Germinal center (tissue), 1 donor: Measurements from ENCODE around the gene TXLNA.
A peak's percentile ranks its signal among the peaks of the same experiment; 100 is the strongest.
"Not testable (repeated sequence)": the region's sequence is repeated elsewhere in the genome, so short reads cannot be mapped to it uniquely, and the experiment has no call there.

Experiments used
- DNase-seq: peaks from one replicate; pipeline ENCODE4 v3.0.0; 2012; ENCODE audit warnings: mixed read lengths, low spot score

Gene TXLNA

DNA sequence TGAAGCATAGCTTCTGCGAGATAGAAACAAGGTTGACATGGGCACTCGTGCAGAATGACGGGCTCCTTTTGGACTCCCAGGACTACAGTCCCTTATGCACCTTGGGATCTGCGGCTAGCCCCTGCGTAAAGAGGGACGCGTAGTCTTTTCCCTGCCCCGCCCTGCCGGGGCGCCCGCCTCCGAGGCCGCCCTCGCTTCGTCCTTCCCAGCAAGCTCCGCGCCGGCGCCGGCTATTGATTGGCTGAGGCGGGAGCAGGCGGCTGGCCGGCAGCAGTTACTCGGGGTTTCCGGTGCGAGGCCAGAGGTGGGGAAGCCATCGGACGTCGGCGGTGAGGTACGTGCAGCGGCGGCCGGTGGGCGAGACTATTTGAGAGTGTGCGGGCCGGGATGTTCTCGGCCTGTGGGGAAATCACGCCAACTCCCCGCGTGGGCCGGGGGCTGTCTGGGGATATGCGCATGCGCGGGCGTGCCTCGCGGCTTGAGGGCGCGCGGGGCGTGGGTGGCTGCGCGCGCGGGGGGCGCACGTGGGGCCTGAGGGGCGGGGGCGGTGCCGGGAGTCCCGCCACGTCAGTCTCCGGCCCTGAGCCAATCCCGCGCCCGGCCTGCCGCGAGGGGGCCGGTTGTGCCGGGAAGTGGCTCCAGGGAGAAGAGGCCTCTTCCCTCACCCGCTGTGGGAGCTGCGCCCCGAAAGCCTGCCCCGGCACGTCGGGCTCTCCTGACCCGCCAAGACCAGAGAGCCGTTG lies at the start of gene TXLNA:
Gene TXLNA (plus strand): TSS at position 233 of the 743 bp plus-strand sequence. CDS start 671 bp downstream, outside the sequence.
- DNase-seq, result peak; percentile 97

- DNase-seq, result not testable (repeated sequence)
These were observed 45.6 kb upstream of the TXLNA start for GRCh38 chr1:32133950-32134280.

DNA sequence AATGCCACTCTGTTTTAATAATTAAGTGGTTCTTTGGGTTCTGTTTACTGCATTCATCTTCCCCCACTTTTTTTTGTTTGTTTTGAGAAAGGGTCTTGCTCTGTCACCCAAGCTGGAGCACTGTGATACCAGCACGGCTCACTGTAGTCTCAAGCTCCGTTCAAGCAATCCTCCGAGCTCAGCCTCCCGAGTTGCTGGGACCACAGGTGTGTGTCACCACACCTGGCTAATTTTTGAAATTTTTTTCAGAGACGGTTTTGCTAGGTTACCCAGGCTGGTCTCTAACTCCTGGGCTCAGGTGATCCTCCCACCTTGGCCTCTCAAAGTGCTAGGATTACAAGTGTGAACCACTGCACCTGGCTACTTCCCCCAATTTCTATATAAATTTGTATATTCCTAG lies 42.4 kb upstream of the TXLNA start:
- DNase-seq, result no peak

DNA sequence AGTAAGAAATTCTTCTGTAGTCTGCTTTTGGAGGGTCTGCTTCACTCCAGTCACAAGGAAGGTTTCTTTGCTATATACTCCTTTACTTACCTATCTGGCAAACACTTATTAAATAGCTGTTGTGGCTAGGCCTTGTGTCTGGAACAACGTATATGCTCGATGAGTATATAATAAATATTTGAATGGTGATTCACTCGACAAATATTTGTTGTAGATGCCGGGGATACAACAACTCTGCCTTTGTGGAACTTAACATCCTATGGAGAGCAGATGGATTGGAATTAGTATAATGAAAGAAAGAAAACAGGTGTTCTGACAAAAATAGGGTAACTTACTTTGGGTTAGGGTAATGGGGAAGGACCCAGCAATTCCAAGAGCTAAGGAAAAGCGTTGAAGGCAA lies 40.5 kb upstream of the TXLNA start:
- DNase-seq, result no peak

GRCh38 chr1:32142446-32143301 lies 36.8 kb upstream of the TXLNA start:
- DNase-seq, result no peak

GRCh38 chr1:32143302-32143695 lies 36.2 kb upstream of the TXLNA start:
- DNase-seq, result not testable (repeated sequence)

DNA sequence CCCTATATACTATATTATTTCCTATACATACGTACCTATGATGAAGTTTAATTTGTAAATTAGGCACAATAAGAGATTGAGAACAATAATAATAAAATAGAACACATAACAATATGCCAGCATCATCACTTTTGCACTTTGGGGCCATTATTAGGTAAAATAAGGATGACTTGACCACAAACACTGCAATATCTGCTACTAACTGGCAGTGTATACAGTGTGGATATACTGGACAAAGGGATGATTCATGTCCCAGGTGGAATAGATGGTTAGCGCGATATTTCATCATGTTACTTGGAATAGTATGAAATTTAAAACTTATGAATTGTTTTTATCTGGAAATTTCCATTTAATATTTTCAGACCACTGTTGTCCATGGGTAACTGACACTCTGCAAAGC lies 35.4 kb upstream of the TXLNA start:
- no peak for DNase-seq

DNA sequence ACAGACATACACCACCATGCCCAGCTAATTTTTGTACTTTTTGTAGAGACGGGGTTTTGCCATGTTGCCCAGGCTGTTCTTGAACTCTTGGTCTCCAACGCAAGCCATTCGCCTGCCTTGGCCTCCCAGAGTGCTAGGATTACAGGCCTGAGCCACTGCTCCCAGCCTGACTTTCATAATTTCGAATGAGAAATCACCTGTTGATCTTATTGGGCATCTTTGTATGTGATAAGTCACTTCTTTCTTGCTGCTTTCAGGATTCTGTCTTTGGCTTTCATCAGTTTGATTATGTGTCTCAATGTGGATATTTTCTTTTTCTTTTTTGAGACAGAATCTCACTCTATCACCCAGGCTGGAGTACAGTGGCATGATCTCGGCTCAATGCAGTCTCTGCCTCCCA lies 31.7 kb upstream of the TXLNA start:
- DNase-seq, result not testable (repeated sequence)

GRCh38 chr1:32150847-32151246 lies 28.6 kb upstream of the TXLNA start:
- DNase-seq, result no peak

- no peak for DNase-seq
These were observed 28.1 kb upstream of the TXLNA start for GRCh38 chr1:32151319-32151787.

- no peak for DNase-seq
These were observed 20.3 kb upstream of the TXLNA start for GRCh38 chr1:32159189-32159588.

- DNase-seq, result no peak
These were observed 16.1 kb upstream of the TXLNA start for GRCh38 chr1:32163405-32163804.

DNA sequence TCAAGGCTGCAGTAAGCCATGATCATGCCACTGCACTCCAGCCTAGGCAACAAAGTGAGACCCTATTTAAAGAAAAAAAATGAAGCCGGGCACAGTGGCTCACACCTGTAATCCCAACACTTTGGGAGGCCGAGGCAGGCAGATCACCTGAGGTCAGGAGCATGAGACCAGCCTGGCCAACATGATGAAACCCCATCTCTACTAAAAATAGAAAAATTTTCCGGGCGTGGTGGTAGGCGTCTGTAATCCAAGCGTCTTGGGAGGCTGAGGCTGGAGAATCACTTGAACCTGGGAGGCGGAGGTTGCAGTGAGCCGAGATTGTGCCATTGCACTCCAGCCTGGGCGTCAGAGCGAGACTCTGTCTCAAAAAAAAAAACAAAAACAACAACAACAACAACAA lies 13.8 kb upstream of the TXLNA start:
- not testable (repeated sequence) for DNase-seq

GRCh38 chr1:32170991-32171390 lies 8.5 kb upstream of the TXLNA start:
- DNase-seq, result no peak

GRCh38 chr1:32172621-32173245 lies 6.7 kb upstream of the TXLNA start:
- no peak for DNase-seq

- DNase-seq, result no peak
These were observed 889 bp upstream of the TXLNA start for GRCh38 chr1:32178380-32179192.

GRCh38 chr1:32179193-32179442 lies 357 bp upstream of the TXLNA start:
- DNase-seq, result peak; percentile 18

DNA sequence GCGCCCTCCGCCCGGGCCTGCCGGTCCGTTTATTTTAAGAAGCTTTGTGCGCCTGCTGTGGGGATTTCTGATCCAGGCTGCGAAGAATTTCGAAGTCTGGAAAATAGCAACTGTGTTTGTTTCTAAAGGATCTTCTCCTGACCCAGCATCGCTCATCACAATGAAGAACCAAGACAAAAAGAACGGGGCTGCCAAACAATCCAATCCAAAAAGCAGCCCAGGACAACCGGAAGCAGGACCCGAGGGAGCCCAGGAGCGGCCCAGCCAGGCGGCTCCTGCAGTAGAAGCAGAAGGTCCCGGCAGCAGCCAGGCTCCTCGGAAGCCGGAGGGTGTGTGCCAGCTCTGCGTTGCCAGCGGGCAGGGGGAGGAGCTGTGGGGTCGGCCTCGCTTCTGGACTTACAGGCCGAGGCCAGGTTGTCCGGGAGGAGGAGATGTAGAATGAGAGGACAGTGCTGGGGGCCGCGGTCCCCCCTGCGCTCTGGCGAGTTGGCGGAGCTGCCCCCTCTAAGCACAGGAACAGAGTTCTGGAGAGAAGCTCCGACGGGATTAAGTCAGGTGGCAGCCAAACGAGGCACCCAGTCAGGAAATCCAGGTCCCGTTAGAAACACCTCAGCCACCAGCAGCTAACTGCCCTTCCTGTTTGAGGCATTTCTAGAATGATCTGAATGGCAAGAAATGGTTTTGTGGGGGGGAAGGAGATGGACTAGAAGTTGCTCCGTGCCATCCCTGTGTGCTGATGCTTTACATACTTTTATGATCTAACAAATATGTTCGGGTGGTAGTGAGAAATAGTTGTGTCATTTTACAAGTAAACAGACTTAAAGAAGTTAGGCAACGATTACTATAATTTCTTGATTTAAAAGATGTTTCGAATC lies 948 bp downstream of the TXLNA start:
- peak; percentile 51 for DNase-seq

GRCh38 chr1:32181065-32181464 lies 1.6 kb downstream of the TXLNA start:
- DNase-seq, result no peak

DNA sequence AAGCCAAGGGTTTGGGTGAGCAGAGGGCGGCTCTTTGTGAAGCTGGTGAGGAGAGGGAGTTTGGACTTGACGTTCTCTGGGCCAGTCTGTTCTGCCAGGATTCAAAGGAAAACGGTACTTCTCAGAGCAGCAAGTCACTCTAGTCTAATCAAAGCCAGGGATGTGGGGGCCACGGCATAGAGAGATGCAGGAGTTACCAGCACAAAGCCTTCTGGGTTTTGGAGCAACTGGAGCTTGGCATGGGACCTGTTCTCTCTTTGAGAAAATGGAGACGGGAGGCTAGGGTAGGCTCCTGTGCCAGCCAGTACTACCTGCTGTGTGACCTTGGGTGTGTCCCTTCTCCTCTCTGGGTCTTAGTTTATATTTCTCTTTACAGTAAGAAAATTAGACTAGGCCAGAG lies 2.1 kb downstream of the TXLNA start:
- no peak for DNase-seq

DNA sequence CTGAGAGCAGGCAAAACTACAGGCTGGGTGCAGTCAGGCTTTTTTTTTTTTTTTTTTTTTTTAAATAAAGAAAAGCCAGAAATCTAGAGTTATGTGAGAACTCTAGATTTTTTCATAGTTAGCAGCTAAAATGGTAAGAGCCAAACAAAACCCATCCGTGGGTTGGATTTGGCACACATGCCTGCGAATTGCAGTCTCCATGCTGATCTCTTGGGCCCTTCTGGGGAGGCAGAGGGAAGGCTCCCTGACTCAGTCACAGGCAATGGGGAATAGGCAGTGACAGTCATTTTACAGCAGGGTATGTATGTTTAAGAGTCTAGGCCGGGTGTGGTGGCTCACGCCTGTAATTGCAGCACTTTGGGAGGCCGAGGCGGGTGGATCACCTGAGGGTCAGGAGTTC lies 2.6 kb downstream of the TXLNA start:
- no peak for DNase-seq
